Lung (tissue), 12 donors: ENCODE data around the gene TCTN2. TPM values are rescaled to one million over a fixed set of nuclear protein-coding genes. Genes with fewer than 3 reads are reported as not detected.

Source experiments
- ATAC-seq: fragments of 200-7000 bp; cut with Tn5 transposase; one replicate; pipeline ENCODE4 v1.9.1; 2020; ENCODE audit warnings: moderate number of reproducible peaks; ENCODE audit not compliant: insufficient read depth, low FRiP score
- DNase-seq, 3 donors: peaks; one replicate each; pipeline ENCODE4 v3.0.0-alpha.2; 2013 to 2017
- H3K27ac ChIP-seq, 2 donors: one replicate each; pipeline ENCODE4 v1.5.1; 2013; ENCODE audit warnings: mild to moderate bottlenecking in 2 of 2, moderate library complexity in 2 of 2, control low read depth in 1 of 2, inconsistent platforms in 1 of 2, low read depth in 1 of 2, low read length in 1 of 2
- H3K27me3 ChIP-seq, 3 donors: one replicate each; pipeline ENCODE4 v1.5.1; 2013; ENCODE audit warnings: low read length in 2 of 3; ENCODE audit not compliant: control insufficient read depth in 3 of 3, insufficient read depth in 3 of 3
- H3K36me3 ChIP-seq, 4 donors: one replicate each; pipeline ENCODE4 v1.5.1; 2013; ENCODE audit warnings: low read length in 4 of 4, mild to moderate bottlenecking in 1 of 4, moderate library complexity in 1 of 4; ENCODE audit not compliant: control insufficient read depth in 4 of 4, insufficient read depth in 4 of 4
- H3K4me1 ChIP-seq, 5 donors: one replicate each; pipeline ENCODE4 v1.5.1; 2013; ENCODE audit warnings: low read length in 5 of 5, mild to moderate bottlenecking in 2 of 5, moderate library complexity in 1 of 5; ENCODE audit not compliant: control insufficient read depth in 5 of 5, insufficient read depth in 5 of 5
- H3K4me3 ChIP-seq: one replicate; pipeline ENCODE4 v1.5.1; 2013; ENCODE audit warnings: mild to moderate bottlenecking, control low read depth, moderate library complexity
- H3K9ac ChIP-seq, 2 donors: one replicate each; pipeline ENCODE4 v1.5.1; 2013; ENCODE audit warnings: low read length in 2 of 2, control low read depth in 1 of 2; ENCODE audit not compliant: insufficient read depth in 1 of 2
- H3K9me3 ChIP-seq, 4 donors: one replicate each; pipeline ENCODE4 v1.5.1; 2013; ENCODE audit warnings: low read length in 3 of 4, mild to moderate bottlenecking in 1 of 4, moderate library complexity in 1 of 4; ENCODE audit not compliant: control insufficient read depth in 4 of 4, insufficient read depth in 3 of 4
- WGBS, 2 donors: extraction: QIAGEN DNeasy Blood & Tissue Kit; methylation state at CpG; one replicate each; pipeline ENCODE4 v1.1.7; 2013; 5-methylcytosine and 5-hydroxymethylcytosine counted together
- polyA plus RNA-seq, 2 donors: library from polyadenylated mRNA; stranded (reverse); fragments of 200-250 nt; gene quantifications; one replicate each; pipeline ENCODE4 v1.2.1, GENCODE V29; 2013
- total RNA-seq, 2 donors: library from RNA; depleted of rRNA in 1 of 2; stranded (reverse); fragments of >200 nt in 1 of 2; gene quantifications; one replicate each; pipeline ENCODE4 v1.2.1, GENCODE V29; 2014 to 2021
- TF ChIP-seq, protein P1 (sequence below): IDR thresholded peaks from 2 replicates; pipeline ENCODE4 v1.5.1; 2012; ENCODE audit warnings: mild to moderate bottlenecking; ENCODE audit errors: control extremely low read depth, extremely low read depth
- donor health status: control.
- donor health status: control.
- donor health status: Bipolar disorder and iron deficiency.
- donor health status: healthy.
- donor health status: DM: yes; HTN: yes; CAD: no.

The TCTN2 gene
- total and polyA plus RNA-seq, 4 donors, result 5.2 to 28.2 (median 14.2) TPM

- Histone ChIP-seq H3K9me3 (no peaks in the 10 kb centered on the region), H3K4me3 (no peak overlapping the region), H3K27me3 (no peaks in the 10 kb centered on the region), H3K9ac (no peak overlapping the region), H3K4me1 (no peaks in the 10 kb centered on the region), H3K27ac (no peak overlapping the region), H3K36me3 (peaks cover 7 to 28% (median 7%) of the 10 kb centered on the region in 4 donors)
- ATAC-seq (no peak), DNase-seq (no peak)
- TF ChIP-seq, protein P1, sequence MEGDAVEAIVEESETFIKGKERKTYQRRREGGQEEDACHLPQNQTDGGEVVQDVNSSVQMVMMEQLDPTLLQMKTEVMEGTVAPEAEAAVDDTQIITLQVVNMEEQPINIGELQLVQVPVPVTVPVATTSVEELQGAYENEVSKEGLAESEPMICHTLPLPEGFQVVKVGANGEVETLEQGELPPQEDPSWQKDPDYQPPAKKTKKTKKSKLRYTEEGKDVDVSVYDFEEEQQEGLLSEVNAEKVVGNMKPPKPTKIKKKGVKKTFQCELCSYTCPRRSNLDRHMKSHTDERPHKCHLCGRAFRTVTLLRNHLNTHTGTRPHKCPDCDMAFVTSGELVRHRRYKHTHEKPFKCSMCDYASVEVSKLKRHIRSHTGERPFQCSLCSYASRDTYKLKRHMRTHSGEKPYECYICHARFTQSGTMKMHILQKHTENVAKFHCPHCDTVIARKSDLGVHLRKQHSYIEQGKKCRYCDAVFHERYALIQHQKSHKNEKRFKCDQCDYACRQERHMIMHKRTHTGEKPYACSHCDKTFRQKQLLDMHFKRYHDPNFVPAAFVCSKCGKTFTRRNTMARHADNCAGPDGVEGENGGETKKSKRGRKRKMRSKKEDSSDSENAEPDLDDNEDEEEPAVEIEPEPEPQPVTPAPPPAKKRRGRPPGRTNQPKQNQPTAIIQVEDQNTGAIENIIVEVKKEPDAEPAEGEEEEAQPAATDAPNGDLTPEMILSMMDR, result no peak
- WGBS, 2 donors, result 48 to 80% methylated on average over 2 of the region's 2 CpGs
Observed at GRCh38 chr12:123681605-123682004, 10.7 kb downstream of the TCTN2 start.

DNA sequence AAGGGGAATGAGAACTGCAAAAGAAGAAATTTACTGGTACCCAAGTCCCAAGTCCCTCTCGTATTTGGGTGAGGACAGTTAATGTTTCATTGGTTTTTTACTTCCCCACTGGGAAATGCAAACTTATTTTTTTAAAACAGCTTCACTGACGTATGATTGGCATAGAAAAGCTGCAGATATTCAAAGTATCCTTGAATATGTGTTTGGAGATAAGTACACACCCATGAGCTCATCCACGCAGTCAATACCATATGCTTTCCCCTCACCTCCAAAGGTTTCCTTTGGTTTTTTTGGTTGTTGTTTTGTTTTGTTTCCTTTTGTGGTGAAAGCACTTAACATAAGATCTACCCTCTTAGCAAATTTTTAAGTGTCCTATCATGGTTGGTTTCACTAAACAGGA lies 13.1 kb downstream of the TCTN2 start:
- H3K4me1 ChIP-seq, result no peaks in the 10 kb centered on the region
- no peaks in the 10 kb centered on the region for H3K9me3 ChIP-seq
- ATAC-seq (no peak), DNase-seq (no peak)
- no peak overlapping the region for H3K9ac ChIP-seq
- no peak overlapping the region for H3K27ac ChIP-seq
- 74 to 88% methylated on average over 3 of the region's 3 CpGs for WGBS, 2 donors
- H3K36me3 ChIP-seq, result peaks cover 6 to 25% (median 9%) of the 10 kb centered on the region in 4 donors
- H3K4me3 ChIP-seq, result no peak overlapping the region
- TF ChIP-seq, protein P1, result no peak
- H3K27me3 ChIP-seq, result no peaks in the 10 kb centered on the region

- no peak for DNase-seq
- TF ChIP-seq, protein P1, result no peak
- Histone ChIP-seq H3K4me1 (no peaks in the 10 kb centered on the region), H3K36me3 (peaks cover 3 to 32% (median 17%) of the 10 kb centered on the region in 4 donors), H3K4me3 (no peak overlapping the region), H3K27me3 (no peaks in the 10 kb centered on the region), H3K27ac (no peak overlapping the region), H3K9ac (no peak overlapping the region), H3K9me3 (no peaks in the 10 kb centered on the region)
- ATAC-seq, result no peak
- WGBS, 2 donors, result 96 to 98% methylated on average over 18 of the region's 18 CpGs
Observed at GRCh38 chr12:123686636-123687190, 15.8 kb downstream of the TCTN2 start.

GRCh38 chr12:123690191-123690840 lies 19.4 kb downstream of the TCTN2 start:
- TF ChIP-seq, protein P1, result no peak
- Histone ChIP-seq H3K27ac (no peak overlapping the region), H3K4me1 (no peaks in the 10 kb centered on the region), H3K27me3 (no peaks in the 10 kb centered on the region), H3K9me3 (no peaks in the 10 kb centered on the region), H3K9ac (no peak overlapping the region), H3K36me3 (peaks cover 3 to 32% (median 24%) of the 10 kb centered on the region in 4 donors), H3K4me3 (no peak overlapping the region)
- WGBS, 2 donors, result 95 to 96% methylated on average over 8 of the region's 8 CpGs
- ATAC-seq (no peak), DNase-seq (no peak)
